Measurements from ENCODE around the gene RPL26. TPM values are rescaled to one million over a fixed set of nuclear protein-coding genes. Genes with fewer than 3 reads are reported as not detected.

The RPL26 gene
- total RNA-seq, 1 donor: 2,089 TPM

DNA sequence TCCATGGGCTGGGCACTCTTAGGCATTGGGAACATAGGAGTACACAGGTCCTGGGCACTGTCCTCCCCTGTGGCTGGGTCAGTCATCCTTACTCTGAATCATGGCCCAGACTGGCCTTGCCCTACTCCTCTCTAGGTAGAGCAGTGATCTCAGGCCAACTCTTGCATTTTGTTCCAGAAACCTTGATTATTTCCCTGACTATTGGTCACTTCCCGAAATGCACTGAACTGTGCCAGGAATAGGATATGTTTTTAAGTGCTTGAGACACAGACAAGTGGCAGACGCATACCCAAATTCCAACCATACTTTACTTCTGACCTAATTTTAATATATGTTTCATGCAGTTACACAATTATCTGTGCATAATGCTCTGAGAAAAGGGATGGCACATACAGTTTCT, 16.8 kb downstream of the RPL26 start:
- no peaks in the 10 kb centered on the region for H3K9me3 ChIP-seq (ENCODE audit: low read depth, low read length)
- peaks cover 17% of the 10 kb centered on the region for H3K36me3 ChIP-seq (ENCODE audit: insufficient read depth, low read length)
- H3K4me1 ChIP-seq (ENCODE audit: insufficient read depth, low read length): peaks cover 33% of the 10 kb centered on the region
- peak overlapping the region; percentile 13 for H3K4me2 ChIP-seq (ENCODE audit: insufficient read depth, low read length)
- no peak for TF ChIP-seq CTCF (IDR thresholded peaks at IDR 0.05; ENCODE audit: extremely low read depth, low read depth, low read length)
- no peak overlapping the region for H3K4me3 ChIP-seq (ENCODE audit: insufficient read depth, low read length)
- H4K20me1 ChIP-seq (ENCODE audit: insufficient read depth, low read length): no peaks in the 10 kb centered on the region
- H3K79me2 ChIP-seq (ENCODE audit: insufficient read depth, low read length): no peaks in the 10 kb centered on the region
- H3K27ac ChIP-seq (ENCODE audit: low read depth, low read length): peak overlapping the region; percentile 58
- no peak for DNase-seq (ENCODE audit: insufficient read length, low spot score, missing footprints)
- H2AFZ ChIP-seq (ENCODE audit: low read length): no peak overlapping the region
- H3K27me3 ChIP-seq (ENCODE audit: insufficient read depth, low read length): no peaks in the 10 kb centered on the region

DNA sequence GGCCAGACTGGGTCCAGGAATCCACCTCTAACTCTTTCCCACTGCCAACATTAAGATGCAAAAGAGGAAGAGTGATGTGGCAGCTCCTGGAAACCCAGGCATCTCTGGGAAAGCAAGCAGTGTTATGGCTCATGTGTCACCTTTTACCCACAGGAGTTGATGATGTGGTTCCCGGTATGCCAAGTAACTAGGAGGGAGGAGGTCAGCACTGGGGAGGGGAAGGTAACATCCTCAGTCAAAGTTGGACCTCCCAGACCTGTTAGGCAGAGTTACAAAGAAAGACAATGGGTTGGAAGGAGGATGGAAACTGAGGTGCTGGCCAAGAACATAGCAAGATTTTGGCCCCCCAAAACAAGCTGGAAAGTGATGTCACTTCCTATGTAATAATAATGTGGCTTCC, 17.9 kb downstream of the RPL26 start:
- H3K27me3 ChIP-seq (ENCODE audit: insufficient read depth, low read length): no peaks in the 10 kb centered on the region
- no peak for TF ChIP-seq CTCF (IDR thresholded peaks at IDR 0.05; ENCODE audit: extremely low read depth, low read depth, low read length)
- no peak overlapping the region for H2AFZ ChIP-seq (ENCODE audit: low read length)
- H3K9me3 ChIP-seq (ENCODE audit: low read depth, low read length): no peaks in the 10 kb centered on the region
- no peak overlapping the region for H3K4me2 ChIP-seq (ENCODE audit: insufficient read depth, low read length)
- H3K4me3 ChIP-seq (ENCODE audit: insufficient read depth, low read length): no peak overlapping the region
- H4K20me1 ChIP-seq (ENCODE audit: insufficient read depth, low read length): no peaks in the 10 kb centered on the region
- no peak for DNase-seq (ENCODE audit: insufficient read length, low spot score, missing footprints)
- H3K4me1 ChIP-seq (ENCODE audit: insufficient read depth, low read length): peaks cover 42% of the 10 kb centered on the region
- H3K27ac ChIP-seq (ENCODE audit: low read depth, low read length): peak overlapping the region; percentile 72
- no peaks in the 10 kb centered on the region for H3K79me2 ChIP-seq (ENCODE audit: insufficient read depth, low read length)
- H3K36me3 ChIP-seq (ENCODE audit: insufficient read depth, low read length): peaks cover 12% of the 10 kb centered on the region

GRCh38 chr17:8362651-8363332, 20.2 kb downstream of the RPL26 start:
- H2AFZ ChIP-seq (ENCODE audit: low read length): peak overlapping the region; percentile 64
- DNase-seq (ENCODE audit: insufficient read length, low spot score, missing footprints): no peak
- no peaks in the 10 kb centered on the region for H4K20me1 ChIP-seq (ENCODE audit: insufficient read depth, low read length)
- peaks cover 51% of the 10 kb centered on the region for H3K4me1 ChIP-seq (ENCODE audit: insufficient read depth, low read length)
- H3K79me2 ChIP-seq (ENCODE audit: insufficient read depth, low read length): no peaks in the 10 kb centered on the region
- no peaks in the 10 kb centered on the region for H3K27me3 ChIP-seq (ENCODE audit: insufficient read depth, low read length)
- H3K4me2 ChIP-seq (ENCODE audit: insufficient read depth, low read length): peak overlapping the region; percentile 53
- H3K27ac ChIP-seq (ENCODE audit: low read depth, low read length): peak overlapping the region; percentile 80
- H3K9me3 ChIP-seq (ENCODE audit: low read depth, low read length): no peaks in the 10 kb centered on the region
- no peak for TF ChIP-seq CTCF (IDR thresholded peaks at IDR 0.05; ENCODE audit: extremely low read depth, low read depth, low read length)
- H3K36me3 ChIP-seq (ENCODE audit: insufficient read depth, low read length): no peaks in the 10 kb centered on the region
- H3K4me3 ChIP-seq (ENCODE audit: insufficient read depth, low read length): no peak overlapping the region

GRCh38 chr17:8360751-8361150, 22.2 kb downstream of the RPL26 start:
- Histone ChIP-seq H3K9me3 (ENCODE audit: low read depth, low read length) (no peaks in the 10 kb centered on the region), H3K79me2 (ENCODE audit: insufficient read depth, low read length) (no peaks in the 10 kb centered on the region), H3K27ac (ENCODE audit: low read depth, low read length) (no peak overlapping the region), H3K4me3 (ENCODE audit: insufficient read depth, low read length) (no peak overlapping the region), H3K4me2 (ENCODE audit: insufficient read depth, low read length) (no peak overlapping the region), H3K27me3 (ENCODE audit: insufficient read depth, low read length) (no peaks in the 10 kb centered on the region), H2AFZ (ENCODE audit: low read length) (no peak overlapping the region), H4K20me1 (ENCODE audit: insufficient read depth, low read length) (no peaks in the 10 kb centered on the region), H3K36me3 (ENCODE audit: insufficient read depth, low read length) (no peaks in the 10 kb centered on the region), H3K4me1 (ENCODE audit: insufficient read depth, low read length) (peaks cover 41% of the 10 kb centered on the region)
- DNase-seq (ENCODE audit: insufficient read length, low spot score, missing footprints): no peak
- TF ChIP-seq CTCF (IDR thresholded peaks at IDR 0.05; ENCODE audit: extremely low read depth, low read depth, low read length): no peak
